ENCODE measurements around the gene TRIM62.

GRCh38 chr1:33150522-33150921 is 31.3 kb downstream of the TRIM62 start:
- TF ChIP-seq EZH2 (IDR thresholded peaks at IDR 0.05; ENCODE audit: low read depth) (no peak), CTCF (conservative IDR thresholded peaks at IDR 0.05) (no peak)

Measured in PC-9 (cell line).